HCT116 (cell line): ENCODE results near the gene IQCH. TPM values are rescaled to one million over a fixed set of nuclear protein-coding genes. Genes with fewer than 3 reads are reported as not detected.

Source experiments
- ATAC-seq: fragments of 200-7000 bp; cut with Tn5 transposase; 2 replicates; pipeline ENCODE4 v1.9.1; 2020; ENCODE audit warnings: mild to moderate bottlenecking, moderate library complexity
- BruUV-seq: library from RNA; stranded (reverse); fragments of 400-500 nt; replicated peaks from 2 replicates; lab custom pipeline; 2021; lab: Mats Ljungman, UMichigan
- CTCF ChIA-PET: fragments of 300-600 bp; sonication (Branson Sonifier 250); formaldehyde crosslinking; loops from one replicate; lab custom pipeline; 2021; ENCODE audit warnings: antibody characterized with exemption; lab: Charles Lee
- POLR2A ChIA-PET: fragments of 300-600, 350-600 bp; sonication (Branson Sonifier 250); formaldehyde crosslinking; loops from one replicate; lab custom pipeline; 2021; ENCODE audit warnings: antibody characterized with exemption; lab: Charles Lee
- RAD21 ChIA-PET, 2 experiments: fragments of 300-600 bp; sonication (Branson Sonifier 250); formaldehyde crosslinking; loops; one replicate each; lab custom pipeline; 2023; ENCODE audit warnings: low total read pairs in 2 of 2; ENCODE audit not compliant: uncharacterized antibody in 2 of 2, unreplicated experiment in 2 of 2, low non-redundant PET in 1 of 2; lab: Charles Lee
- DNase-seq: peaks from one replicate; pipeline ENCODE4 v3.0.0-alpha.2; 2010; ENCODE audit warnings: low read depth, low spot score
- H2AFZ ChIP-seq: fragments of 200-600 bp; shearing (Covaris generic), sonication (generic); 2 replicates; pipeline ENCODE4 v1.6.1; 2017; ENCODE audit warnings: low read depth, mixed run types, mixed read lengths, antibody characterized with exemption, low read length; ENCODE audit not compliant: poor library complexity, severe bottlenecking
- H3K27ac ChIP-seq: 2 replicates; pipeline ENCODE4 v1.5.1; 2012; ENCODE audit warnings: low read depth, low read length
- H3K27me3 ChIP-seq: fragments of 200-600 bp; sonication (generic); 2 replicates; pipeline ENCODE4 v1.6.1; 2016; ENCODE audit warnings: mixed run types, low read length, mixed read lengths; ENCODE audit not compliant: insufficient read depth
- H3K36me3 ChIP-seq, 2 experiments: fragments of 200-500 bp in 1 of 2; fragments of 200-600 bp in 1 of 2; sonication (Bioruptor generic) in 1 of 2; sonication (generic) in 1 of 2; 2 replicates each; pipeline versions ENCODE4 v1.5.1 to v1.6.1; 2014 to 2016; ENCODE audit warnings: low read length in 2 of 2, inconsistent platforms in 1 of 2, mixed read lengths in 1 of 2, mixed run types in 1 of 2; ENCODE audit not compliant: insufficient read depth in 2 of 2, control insufficient read depth in 1 of 2
- H3K4me1 ChIP-seq, 2 experiments: fragments of 200-600 bp in 1 of 2; sonication (generic) in 1 of 2; 2 replicates each; pipeline versions ENCODE4 v1.5.1 to v1.6.1; 2012 to 2017; ENCODE audit warnings: low read length in 2 of 2, inconsistent platforms in 1 of 2, mild to moderate bottlenecking in 1 of 2, mixed read lengths in 1 of 2, mixed run types in 1 of 2, moderate library complexity in 1 of 2; ENCODE audit not compliant: insufficient read depth in 2 of 2, control insufficient read depth in 1 of 2
- H3K4me2 ChIP-seq: fragments of 200-600 bp; sonication (generic); 2 replicates; pipeline ENCODE4 v1.6.1; 2017; ENCODE audit warnings: mixed run types, low read length, mixed read lengths
- H3K4me3 ChIP-seq, 2 experiments: fragments of 200-600 bp in 1 of 2; sonication (generic) in 1 of 2; replicated peaks in 1 of 2; 2 replicates each; pipeline ENCODE4 v1.5.1; 2011 to 2016; ENCODE audit warnings: low read length in 2 of 2, control low read depth in 1 of 2, low read depth in 1 of 2, mild to moderate bottlenecking in 1 of 2, mixed read lengths in 1 of 2, mixed run types in 1 of 2
- H3K79me2 ChIP-seq: fragments of 200-600 bp; sonication (generic); 2 replicates; pipeline ENCODE4 v1.6.1; 2017; ENCODE audit warnings: mild to moderate bottlenecking, mixed run types, low read length, moderate library complexity, mixed read lengths; ENCODE audit not compliant: insufficient read depth
- H3K9ac ChIP-seq: fragments of 200-600 bp; sonication (generic); 2 replicates; pipeline ENCODE4 v1.6.1; 2016; ENCODE audit warnings: low read length, mixed read lengths
- H3K9me2 ChIP-seq: fragments of 200-600 bp; sonication (generic), shearing (Covaris generic); 2 replicates; pipeline ENCODE4 v1.6.1; 2017; ENCODE audit warnings: mixed run types, mild to moderate bottlenecking, moderate library complexity; ENCODE audit not compliant: insufficient read depth
- H3K9me3 ChIP-seq, 2 experiments: fragments of 200-500 bp in 1 of 2; fragments of 200-600 bp in 1 of 2; sonication (Bioruptor generic) in 1 of 2; sonication (generic) in 1 of 2; 2 replicates each; pipeline ENCODE4 v1.6.1; 2014 to 2017; ENCODE audit warnings: low read length in 2 of 2, mixed read lengths in 2 of 2, inconsistent platforms in 1 of 2, low read depth in 1 of 2, mild to moderate bottlenecking in 1 of 2, mixed run types in 1 of 2, moderate library complexity in 1 of 2; ENCODE audit not compliant: control insufficient read depth in 1 of 2, insufficient read depth in 1 of 2
- H4K20me1 ChIP-seq: fragments of 200-600 bp; sonication (generic), shearing (Covaris generic); 2 replicates; pipeline ENCODE4 v1.6.1; 2017; ENCODE audit warnings: mixed run types, mild to moderate bottlenecking, moderate library complexity; ENCODE audit not compliant: insufficient read depth
- ATF3 ChIP-seq: IDR thresholded peaks from 2 replicates; pipeline ENCODE4 v1.6.1; 2012
- CBX3 ChIP-seq: IDR thresholded peaks from 2 replicates; pipeline ENCODE4 v1.6.1; 2012; ENCODE audit warnings: low read depth
- EGR1 ChIP-seq: IDR thresholded peaks from 2 replicates; pipeline ENCODE4 v1.6.1; 2012; ENCODE audit warnings: low read depth
- ELF1 ChIP-seq: IDR thresholded peaks from 2 replicates; pipeline ENCODE4 v1.6.1; 2012; ENCODE audit warnings: low read depth, borderline replicate concordance
- RAD21 ChIP-seq: IDR thresholded peaks from 2 replicates; pipeline ENCODE4 v1.6.1; 2012; ENCODE audit warnings: low read depth, mild to moderate bottlenecking
- SRF ChIP-seq: IDR thresholded peaks from 2 replicates; pipeline ENCODE4 v1.6.1; 2012; ENCODE audit warnings: low read depth
- TCF7L2 ChIP-seq: IDR thresholded peaks from 2 replicates; pipeline ENCODE4 v1.7.0; 2011; ENCODE audit warnings: borderline replicate concordance, inconsistent platforms; ENCODE audit not compliant: insufficient read depth, insufficient read length; ENCODE audit errors: extremely low read depth
- ZBTB33 ChIP-seq: IDR thresholded peaks from 2 replicates; pipeline ENCODE4 v1.6.1; 2011; ENCODE audit warnings: mild to moderate bottlenecking, low read length, moderate library complexity; ENCODE audit not compliant: insufficient replicate concordance; ENCODE audit errors: extremely low read depth
- ZFX ChIP-seq: fragments of 450-650 bp; IDR thresholded peaks from 2 replicates; pipeline ENCODE4 v1.6.1; 2017
- ZNF274 ChIP-seq: fragments of 200-500 bp; sonication (Bioruptor generic); IDR thresholded peaks from 2 replicates; pipeline ENCODE4 v1.6.1; 2014; ENCODE audit warnings: mild to moderate bottlenecking, low read depth, low read length, inconsistent platforms
- intact Hi-C: fragments of 100-400 bp; cut with micrococcal nuclease; formaldehyde crosslinking; loops from 2 replicates; pipeline ENCODE4 v1.10.0; 2022
- total RNA-seq: library from RNA; stranded (reverse); gene quantifications from one replicate; pipeline ENCODE4 v1.2.1, GENCODE V29; 2021; ENCODE audit not compliant: unreplicated experiment

Gene IQCH
- total RNA-seq, 1 experiment from 2014 or later: 4.6 TPM

GRCh38 chr15:67403428-67404154 is 149.0 kb downstream of the IQCH start:
- H2AFZ ChIP-seq: no peak overlapping the region
- peaks cover 7 to 16% of the 10 kb centered on the region in 2 experiments for H3K4me1 ChIP-seq
- H3K36me3 ChIP-seq: no peaks in the 10 kb centered on the region
- no peak overlapping the region for H3K9ac ChIP-seq
- H3K9me2 ChIP-seq: no peaks in the 10 kb centered on the region
- no peaks in the 10 kb centered on the region for H3K9me3 ChIP-seq
- no peak overlapping the region for H3K27ac ChIP-seq
- ChIA-PET RAD21 (no interaction called here), POLR2A (no interaction called here), CTCF (no interaction called here)
- TF ChIP-seq ELF1 (no peak), RAD21 (no peak), ZBTB33 (no peak), ATF3 (no peak), TCF7L2 (no peak), EGR1 (no peak), ZNF274 (no peak), SRF (no peak), ZFX (no peak), CBX3 (no peak)
- no TSS peak for BruUV-seq
- intact Hi-C loops: no loop called here
- H3K79me2 ChIP-seq: no peaks in the 10 kb centered on the region
- DNase-seq (no peak), ATAC-seq (no peak)
- H3K4me2 ChIP-seq: no peak overlapping the region
- no peaks in the 10 kb centered on the region for H4K20me1 ChIP-seq
- no peaks in the 10 kb centered on the region for H3K27me3 ChIP-seq
- no peak overlapping the region for H3K4me3 ChIP-seq
